Erythroblast (primary cell): ENCODE results near the gene DOCK8.

Experiments used
- GATA1 ChIP-seq: IDR thresholded peaks from 2 replicates; pipeline ENCODE4 v1.6.1; 2011; ENCODE audit warnings: low read depth, mild to moderate bottlenecking, control low read depth, low read length, moderate library complexity
- POLR2A ChIP-seq: IDR thresholded peaks from 2 replicates; pipeline ENCODE4 v1.6.1; 2011; ENCODE audit warnings: mild to moderate bottlenecking, low read length

GRCh38 chr9:479971-480350 is 265.3 kb downstream of the DOCK8 start:
- no peak for TF ChIP-seq POLR2A
- no peak for TF ChIP-seq GATA1
